K562 (cell line): Measurements from ENCODE around the gene EVI5L. TPM values are rescaled to one million over a fixed set of nuclear protein-coding genes. Genes with fewer than 3 reads are reported as not detected.

Experiments used
- ARHGAP35 ChIP-seq: fragments of 450-650 bp; IDR thresholded peaks from 2 replicates; pipeline ENCODE4 v1.6.1; 2018; ENCODE audit not compliant: partially characterized antibody
- ATF1 ChIP-seq, 2 experiments: fragments of 450-650 bp in 1 of 2; IDR thresholded peaks; 2 replicates each; pipeline ENCODE4 v1.6.1; 2016; ENCODE audit warnings: missing compliant biosample characterization in 1 of 2, missing genetic modification characterization in 1 of 2
- C11orf30 ChIP-seq: fragments of 450-650 bp; IDR thresholded peaks from 2 replicates; pipeline ENCODE4 v1.6.1; 2016; ENCODE audit warnings: low read depth, mild to moderate bottlenecking
- GATAD2A ChIP-seq: fragments of 450-650 bp; IDR thresholded peaks from 2 replicates; pipeline ENCODE4 v1.6.1; 2017
- MAZ ChIP-seq, 2 experiments: fragments of 450-650 bp in 1 of 2; sonication (generic) in 1 of 2; formaldehyde crosslinking; IDR thresholded peaks in 1 of 2; conservative IDR thresholded peaks in 1 of 2; 2 replicates each; pipeline versions ENCODE4 v1.4.0 to v1.5.0; 2020; ENCODE audit warnings: mild to moderate bottlenecking in 1 of 2, missing genetic modification reagents in 1 of 2
- MBD2 ChIP-seq: sonication (generic); IDR thresholded peaks from 2 replicates; pipeline ENCODE4 v1.6.1; 2016; ENCODE audit warnings: low read depth, borderline replicate concordance
- MEF2A ChIP-seq: IDR thresholded peaks from 2 replicates; pipeline ENCODE4 v1.6.1; 2011; ENCODE audit warnings: low read depth, mild to moderate bottlenecking, low read length, moderate library complexity; ENCODE audit not compliant: control insufficient read depth
- MTA3 ChIP-seq: fragments of 450-650 bp; formaldehyde crosslinking; IDR thresholded peaks from 2 replicates; pipeline ENCODE4 v1.6.1; 2017; ENCODE audit warnings: mild to moderate bottlenecking, borderline replicate concordance
- NR2C2 ChIP-seq, 2 experiments: fragments of 200-800 bp in 1 of 2; sonication (Bioruptor generic) in 1 of 2; sonication (generic) in 1 of 2; formaldehyde crosslinking in 1 of 2; IDR thresholded peaks; 2 replicates each; pipeline versions ENCODE4 v1.6.1 to v1.8.0; 2016 to 2022; ENCODE audit warnings: mild to moderate bottlenecking in 1 of 2, missing compliant biosample characterization in 1 of 2, missing genetic modification characterization in 1 of 2, missing genetic modification reagents in 1 of 2
- PATZ1 ChIP-seq: fragments of 250-450 bp; sonication (Bioruptor Pico); IDR thresholded peaks from 2 replicates; pipeline ENCODE4 v1.5.0; 2020; ENCODE audit warnings: mild to moderate bottlenecking, borderline replicate concordance
- PTTG1 ChIP-seq: fragments of 450-650 bp; IDR thresholded peaks from 2 replicates; pipeline ENCODE4 v1.6.1; 2016; ENCODE audit warnings: low read depth, mild to moderate bottlenecking, missing genetic modification characterization, missing compliant biosample characterization
- SIRT6 ChIP-seq: IDR thresholded peaks from one replicate; pipeline ENCODE4 v1.6.1; 2012; ENCODE audit warnings: low read depth, mild to moderate bottlenecking, control low read depth, inconsistent platforms, low read length, moderate library complexity
- STAT5B ChIP-seq: fragments of 250-450 bp; sonication (Bioruptor Pico); IDR thresholded peaks from 2 replicates; pipeline ENCODE4 v1.8.0; 2021; ENCODE audit warnings: mild to moderate bottlenecking, inconsistent platforms
- TAF9B ChIP-seq: fragments of 450-650 bp; IDR thresholded peaks from 2 replicates; pipeline ENCODE4 v1.6.1; 2018; ENCODE audit warnings: mild to moderate bottlenecking; ENCODE audit not compliant: partially characterized antibody
- THAP7 ChIP-seq: fragments of 250-450 bp; sonication (Bioruptor Pico); IDR thresholded peaks from 2 replicates; pipeline ENCODE4 v1.5.0; 2021
- XRCC4 ChIP-seq: IDR thresholded peaks from one replicate; pipeline ENCODE4 v1.6.1; 2011; ENCODE audit not compliant: insufficient read depth, insufficient read length; ENCODE audit errors: extremely low read depth
- ZFPM2 ChIP-seq: fragments of 250-450 bp; sonication (Bioruptor Pico); IDR thresholded peaks from 2 replicates; pipeline ENCODE4 v1.5.1; 2022; ENCODE audit warnings: mild to moderate bottlenecking
- ZKSCAN1 ChIP-seq: fragments of 150-350 bp; IDR thresholded peaks from 2 replicates; pipeline ENCODE4 v1.6.1; 2016; ENCODE audit warnings: low read depth, low read length
- ZNF347 ChIP-seq: fragments of 450-650 bp; formaldehyde crosslinking; IDR thresholded peaks from 2 replicates; pipeline ENCODE4 v1.4.0; 2020; ENCODE audit warnings: low read depth, mild to moderate bottlenecking, moderate library complexity
- polyA plus RNA-seq, 8 experiments: library from polyadenylated mRNA; depleted of rRNA in 4 of 8; stranded (reverse) in 5 of 8; unstranded in 3 of 8; fragments of >200 nt; fragmentation: Nextera tagmentation in 2 of 8; fragmentation: Illumina TruSeq in 1 of 8; extraction: Ambion mirVana in 2 of 8; extraction: Trizol in 1 of 8; gene quantifications; 2 replicates each; pipeline versions ENCODE4 v1.2.1 to v1.2.3, GENCODE V29; 2011 to 2014; ENCODE audit warnings: inconsistent platforms in 1 of 8, missing spikeins in 1 of 8
- total RNA-seq, 7 experiments: library from RNA; depleted of rRNA in 6 of 7; stranded (reverse); fragments of >200 nt in 6 of 7; fragmentation: Illumina TruSeq in 2 of 7; extraction: Trizol in 2 of 7; gene quantifications; 2 replicates each; pipeline versions ENCODE4 v1.2.1 to v1.2.3, GENCODE V29; 2011 to 2021; ENCODE audit warnings: low replicate concordance in 1 of 7
- TF ChIP-seq, protein P1 (sequence below): sonication (generic); formaldehyde crosslinking; IDR thresholded peaks from 2 replicates; pipeline ENCODE4 v1.8.0; 2023; ENCODE audit warnings: missing genetic modification reagents, mild to moderate bottlenecking, borderline replicate concordance

The EVI5L gene
- total and polyA plus RNA-seq, 9 of the 15 experiments (the other 6 are each of a cell fraction or from before 2014, with no cell fraction given): 0.69 to 1.8 (median 1.2) TPM; not detected in 2

DNA sequence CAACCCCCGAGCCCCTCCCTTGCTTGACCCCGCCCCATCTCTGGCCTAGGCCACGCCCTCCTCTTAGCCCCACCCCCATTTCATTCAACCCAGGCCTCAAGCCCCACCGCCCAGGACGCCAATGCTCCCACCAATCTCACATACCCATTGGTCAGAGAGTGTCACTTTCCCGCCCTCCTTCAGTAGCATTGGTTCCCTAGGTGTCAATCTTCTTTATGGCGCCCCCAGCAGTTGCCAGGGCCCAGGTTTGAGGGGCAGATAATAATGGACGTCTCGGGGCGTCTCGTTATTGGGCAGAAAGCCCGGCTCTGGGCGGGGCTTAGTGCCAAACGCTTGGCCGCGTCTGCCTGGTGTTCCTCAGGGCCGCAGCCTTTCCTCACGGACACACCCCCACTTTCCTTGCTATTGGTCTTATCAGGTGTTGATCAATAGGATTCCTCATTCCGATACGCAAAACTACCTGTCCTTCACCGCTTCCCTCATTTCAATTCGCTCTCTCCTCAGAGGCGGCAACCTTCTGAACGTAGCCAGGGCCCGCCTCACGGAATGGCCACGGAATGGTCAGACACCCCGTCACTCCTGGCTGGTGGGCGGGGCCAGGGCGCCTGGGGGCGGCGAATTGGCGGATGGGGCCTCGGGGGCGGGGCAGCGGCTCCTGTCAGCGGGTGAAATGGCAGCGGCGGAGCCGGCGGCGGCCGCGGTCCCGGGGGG is at the start of gene EVI5L (continued):
- TF ChIP-seq, protein P1, sequence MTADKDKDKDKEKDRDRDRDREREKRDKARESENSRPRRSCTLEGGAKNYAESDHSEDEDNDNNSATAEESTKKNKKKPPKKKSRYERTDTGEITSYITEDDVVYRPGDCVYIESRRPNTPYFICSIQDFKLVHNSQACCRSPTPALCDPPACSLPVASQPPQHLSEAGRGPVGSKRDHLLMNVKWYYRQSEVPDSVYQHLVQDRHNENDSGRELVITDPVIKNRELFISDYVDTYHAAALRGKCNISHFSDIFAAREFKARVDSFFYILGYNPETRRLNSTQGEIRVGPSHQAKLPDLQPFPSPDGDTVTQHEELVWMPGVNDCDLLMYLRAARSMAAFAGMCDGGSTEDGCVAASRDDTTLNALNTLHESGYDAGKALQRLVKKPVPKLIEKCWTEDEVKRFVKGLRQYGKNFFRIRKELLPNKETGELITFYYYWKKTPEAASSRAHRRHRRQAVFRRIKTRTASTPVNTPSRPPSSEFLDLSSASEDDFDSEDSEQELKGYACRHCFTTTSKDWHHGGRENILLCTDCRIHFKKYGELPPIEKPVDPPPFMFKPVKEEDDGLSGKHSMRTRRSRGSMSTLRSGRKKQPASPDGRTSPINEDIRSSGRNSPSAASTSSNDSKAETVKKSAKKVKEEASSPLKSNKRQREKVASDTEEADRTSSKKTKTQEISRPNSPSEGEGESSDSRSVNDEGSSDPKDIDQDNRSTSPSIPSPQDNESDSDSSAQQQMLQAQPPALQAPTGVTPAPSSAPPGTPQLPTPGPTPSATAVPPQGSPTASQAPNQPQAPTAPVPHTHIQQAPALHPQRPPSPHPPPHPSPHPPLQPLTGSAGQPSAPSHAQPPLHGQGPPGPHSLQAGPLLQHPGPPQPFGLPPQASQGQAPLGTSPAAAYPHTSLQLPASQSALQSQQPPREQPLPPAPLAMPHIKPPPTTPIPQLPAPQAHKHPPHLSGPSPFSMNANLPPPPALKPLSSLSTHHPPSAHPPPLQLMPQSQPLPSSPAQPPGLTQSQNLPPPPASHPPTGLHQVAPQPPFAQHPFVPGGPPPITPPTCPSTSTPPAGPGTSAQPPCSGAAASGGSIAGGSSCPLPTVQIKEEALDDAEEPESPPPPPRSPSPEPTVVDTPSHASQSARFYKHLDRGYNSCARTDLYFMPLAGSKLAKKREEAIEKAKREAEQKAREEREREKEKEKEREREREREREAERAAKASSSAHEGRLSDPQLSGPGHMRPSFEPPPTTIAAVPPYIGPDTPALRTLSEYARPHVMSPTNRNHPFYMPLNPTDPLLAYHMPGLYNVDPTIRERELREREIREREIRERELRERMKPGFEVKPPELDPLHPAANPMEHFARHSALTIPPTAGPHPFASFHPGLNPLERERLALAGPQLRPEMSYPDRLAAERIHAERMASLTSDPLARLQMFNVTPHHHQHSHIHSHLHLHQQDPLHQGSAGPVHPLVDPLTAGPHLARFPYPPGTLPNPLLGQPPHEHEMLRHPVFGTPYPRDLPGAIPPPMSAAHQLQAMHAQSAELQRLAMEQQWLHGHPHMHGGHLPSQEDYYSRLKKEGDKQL: no peak
- TF ChIP-seq ZFPM2 (no peak), ARHGAP35 (no peak), ATF1 (CRISPR knock-in tag; IDR thresholded peaks at IDR 0.05) (peak; percentile 45; the same call in 1 of the 2 replicates), ATF1 (tag; IDR thresholded peaks at IDR 0.05) (peak; percentile 97), MEF2A (no peak), SIRT6 (no peak), XRCC4 (no peak), ZKSCAN1 (no peak; the same call in 1 of the 2 replicates), PATZ1 (CRISPR knock-in tag) (no peak), GATAD2A (no peak), THAP7 (CRISPR knock-in tag) (no peak), NR2C2 (CRISPR knock-in tag; IDR thresholded peaks at IDR 0.05) (no peak), NR2C2 (tag; IDR thresholded peaks at IDR 0.05) (no peak; the same call in 1 of the 2 replicates), MAZ (CRISPR knock-in tag; conservative IDR thresholded peaks at IDR 0.05 in 1 of 2, IDR thresholded peaks at IDR 0.05 in 1 of 2) (peak; percentile 51 to 78; a peak in 2 of 4 replicates), STAT5B (CRISPR knock-in tag) (no peak), MTA3 (peak; percentile 96; the same call in 1 of the 2 replicates), TAF9B (no peak), PTTG1 (no peak), MBD2 (peak; percentile 100), C11orf30 (no peak), ZNF347 (CRISPR knock-in tag) (no peak)
